Neural cell (in vitro differentiated cells): ENCODE measurements around the gene GRID1. TPM values are rescaled to one million over a fixed set of nuclear protein-coding genes. Genes with fewer than 3 reads are reported as not detected.

Source experiments
- H2AFZ ChIP-seq: fragments of 200-600, 300-800 bp; sonication (generic), shearing (Covaris generic); 2 replicates; pipeline ENCODE4 v1.6.0; 2014; ENCODE audit warnings: low read depth, mild to moderate bottlenecking, antibody characterized with exemption, low read length, moderate library complexity
- H3F3A ChIP-seq: fragments of 200-600 bp; shearing (Covaris generic); 2 replicates; pipeline ENCODE4 v1.6.1; 2016; ENCODE audit warnings: mild to moderate bottlenecking, moderate library complexity, mixed read lengths, antibody characterized with exemption, low read length; ENCODE audit not compliant: insufficient read depth, poor library complexity, severe bottlenecking
- H3K27ac ChIP-seq: fragments of 200-600, 300-800 bp; sonication (generic), shearing (Covaris generic); 2 replicates; pipeline ENCODE4 v1.5.1; 2014; ENCODE audit warnings: mild to moderate bottlenecking, low read length, moderate library complexity
- H3K27me3 ChIP-seq: fragments of 300-800, 200-600 bp; sonication (generic), shearing (Covaris generic); 2 replicates; pipeline ENCODE4 v1.6.0; 2014; ENCODE audit warnings: mild to moderate bottlenecking, low read depth, low read length, moderate library complexity; ENCODE audit not compliant: insufficient read depth
- H3K36me3 ChIP-seq: fragments of 300-800, 200-600 bp; sonication (generic), shearing (Covaris generic); 2 replicates; pipeline ENCODE4 v1.5.1; 2014; ENCODE audit warnings: mild to moderate bottlenecking, antibody characterized with exemption, low read length, moderate library complexity; ENCODE audit not compliant: insufficient read depth
- H3K4me2 ChIP-seq: fragments of 300-800, 200-600 bp; sonication (generic), shearing (Covaris generic); 2 replicates; pipeline ENCODE4 v1.6.0; 2014; ENCODE audit warnings: mild to moderate bottlenecking, low read length
- H3K4me3 ChIP-seq: fragments of 300-800, 200-600 bp; sonication (generic), shearing (Covaris generic); 2 replicates; pipeline ENCODE4 v1.5.1; 2014; ENCODE audit warnings: mild to moderate bottlenecking, low read length, moderate library complexity
- H3K79me2 ChIP-seq: fragments of 200-600 bp; shearing (Covaris generic); replicated peaks from 2 replicates; pipeline ENCODE4 v1.6.0; 2014; ENCODE audit warnings: mild to moderate bottlenecking, low read length, moderate library complexity; ENCODE audit not compliant: insufficient read depth
- H3K9ac ChIP-seq: fragments of 300-800, 200-600 bp; sonication (generic), shearing (Covaris generic); 2 replicates; pipeline ENCODE4 v1.6.1; 2016; ENCODE audit warnings: mild to moderate bottlenecking, low read length, mixed read lengths
- H3K9me2 ChIP-seq: fragments of 200-600 bp; shearing (Covaris generic); 2 replicates; pipeline ENCODE4 v1.6.1; 2016; ENCODE audit warnings: mild to moderate bottlenecking, low read length, mixed read lengths; ENCODE audit not compliant: insufficient read depth
- H3K9me3 ChIP-seq: fragments of 200-600, 300-800 bp; sonication (generic), shearing (Covaris generic); 2 replicates; pipeline ENCODE4 v1.6.1; 2016; ENCODE audit warnings: mild to moderate bottlenecking, mixed run types, low read length, moderate library complexity, mixed read lengths
- H4K20me1 ChIP-seq: fragments of 200-600 bp; shearing (Covaris generic); 2 replicates; pipeline ENCODE4 v1.6.1; 2016; ENCODE audit warnings: mild to moderate bottlenecking, mixed run types; ENCODE audit not compliant: insufficient read depth
- CTCF ChIP-seq: fragments of 450-650 bp; IDR thresholded peaks from 2 replicates; pipeline ENCODE4 v1.5.1; 2014; ENCODE audit warnings: antibody characterized with exemption, mild to moderate bottlenecking, moderate library complexity; ENCODE audit not compliant: poor library complexity, severe bottlenecking
- EP300 ChIP-seq: fragments of 450-650 bp; conservative IDR thresholded peaks from 2 replicates; pipeline ENCODE4 v1.6.1; 2014; ENCODE audit warnings: antibody characterized with exemption, mild to moderate bottlenecking, moderate library complexity; ENCODE audit not compliant: poor library complexity, severe bottlenecking
- EZH2 ChIP-seq: fragments of 200-600, 300-800 bp; shearing (Covaris generic), sonication (generic); IDR thresholded peaks from 2 replicates; pipeline ENCODE4 v1.6.1; 2014; ENCODE audit warnings: antibody characterized with exemption, low read length, borderline replicate concordance, mild to moderate bottlenecking; ENCODE audit not compliant: insufficient read depth, poor library complexity, severe bottlenecking
- MXI1 ChIP-seq: fragments of 450-650 bp; conservative IDR thresholded peaks from 2 replicates; pipeline ENCODE4 v1.6.1; 2014; ENCODE audit warnings: antibody characterized with exemption, mild to moderate bottlenecking; ENCODE audit not compliant: poor library complexity, severe bottlenecking
- POLR2AphosphoS5 ChIP-seq: IDR thresholded peaks from 2 replicates; pipeline ENCODE4 v1.6.1; 2012
- RAD21 ChIP-seq: fragments of 450-650 bp; conservative IDR thresholded peaks from 2 replicates; pipeline ENCODE4 v1.6.1; 2014; ENCODE audit warnings: antibody characterized with exemption, mild to moderate bottlenecking, moderate library complexity
- REST ChIP-seq: IDR thresholded peaks from 2 replicates; pipeline ENCODE4 v1.6.1; 2012; ENCODE audit warnings: borderline replicate concordance
- SMC3 ChIP-seq: fragments of 450-650 bp; conservative IDR thresholded peaks from 2 replicates; pipeline ENCODE4 v1.6.1; 2014; ENCODE audit warnings: antibody characterized with exemption, mild to moderate bottlenecking, moderate library complexity; ENCODE audit not compliant: poor library complexity
- TAF1 ChIP-seq: IDR thresholded peaks from 2 replicates; pipeline ENCODE4 v1.6.1; 2012; ENCODE audit warnings: low read depth
- polyA plus RNA-seq: library from polyadenylated mRNA; depleted of rRNA; stranded (reverse); fragments of >200 nt; gene quantifications from 2 replicates; pipeline ENCODE4 v1.2.3, GENCODE V29; 2014

Gene GRID1
- polyA plus RNA-seq, 1 donor from 2014 or later, result 7.3 TPM

DNA sequence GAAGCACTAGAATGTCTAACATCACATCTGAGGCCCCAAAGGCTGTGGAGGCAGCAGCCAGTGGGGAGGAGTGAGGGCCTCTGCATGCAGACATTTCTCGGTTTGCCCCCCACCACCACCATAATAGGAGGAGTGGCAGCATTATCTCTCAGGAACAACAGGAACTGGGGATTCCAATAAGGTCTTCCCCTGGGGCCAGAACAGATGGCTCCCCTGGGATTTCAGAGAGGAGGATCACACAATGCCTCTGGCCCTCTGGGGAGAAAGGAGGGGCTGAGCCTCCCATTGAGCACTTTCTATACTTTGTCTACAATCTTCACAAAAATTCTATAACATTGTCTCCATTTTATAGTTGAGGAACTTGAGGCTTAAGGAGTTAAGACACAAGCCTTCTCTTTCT lies 61.1 kb downstream of the GRID1 start:
- no peak overlapping the region for H2AFZ ChIP-seq
- no peak overlapping the region for H3K4me3 ChIP-seq
- no peaks in the 10 kb centered on the region for H3F3A ChIP-seq
- no peaks in the 10 kb centered on the region for H3K79me2 ChIP-seq
- no peaks in the 10 kb centered on the region for H4K20me1 ChIP-seq
- no peaks in the 10 kb centered on the region for H3K36me3 ChIP-seq
- H3K27me3 ChIP-seq, result no peaks in the 10 kb centered on the region
- no peak overlapping the region for H3K27ac ChIP-seq
- TF ChIP-seq EZH2 (no peak), CTCF (no peak), RAD21 (no peak), REST (no peak), TAF1 (no peak), MXI1 (no peak), EP300 (no peak), POLR2AphosphoS5 (no peak), SMC3 (no peak)
- no peak overlapping the region for H3K9ac ChIP-seq
- H3K9me2 ChIP-seq, result no peaks in the 10 kb centered on the region
- H3K9me3 ChIP-seq, result no peaks in the 10 kb centered on the region
- no peak overlapping the region for H3K4me2 ChIP-seq

DNA sequence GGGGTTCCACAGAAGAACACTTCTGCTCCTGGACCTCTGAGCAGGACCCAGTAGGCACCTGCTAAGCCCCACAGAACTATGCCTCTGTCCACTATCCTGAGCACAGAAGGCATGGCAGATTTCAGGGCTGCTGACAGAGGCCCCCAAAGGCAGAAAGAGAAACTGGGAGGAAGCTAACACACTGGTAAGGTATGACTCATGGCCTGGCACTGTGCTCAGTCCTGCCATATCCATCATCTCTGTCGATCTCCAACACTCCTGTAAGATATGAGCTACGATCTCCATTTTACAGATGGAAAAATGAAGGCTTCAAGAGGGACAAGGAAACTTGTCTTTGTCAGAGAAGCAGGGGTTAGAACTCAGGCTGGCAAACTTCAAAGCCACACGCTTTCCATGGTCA lies 62.2 kb downstream of the GRID1 start:
- no peak for TF ChIP-seq SMC3
- no peak for TF ChIP-seq EP300
- Histone ChIP-seq H3K9me2 (no peaks in the 10 kb centered on the region), H4K20me1 (no peaks in the 10 kb centered on the region), H3K27ac (no peak overlapping the region), H3K27me3 (no peaks in the 10 kb centered on the region), H3K9ac (no peak overlapping the region), H3F3A (no peaks in the 10 kb centered on the region), H3K9me3 (no peaks in the 10 kb centered on the region), H3K79me2 (no peaks in the 10 kb centered on the region), H2AFZ (no peak overlapping the region), H3K4me2 (no peak overlapping the region), H3K4me3 (no peak overlapping the region), H3K36me3 (no peaks in the 10 kb centered on the region)

GRCh38 chr10:86303626-86304025 lies 63.0 kb downstream of the GRID1 start:
- no peaks in the 10 kb centered on the region for H3K27me3 ChIP-seq
- no peak overlapping the region for H3K4me3 ChIP-seq
- no peaks in the 10 kb centered on the region for H3K9me2 ChIP-seq
- no peaks in the 10 kb centered on the region for H3K79me2 ChIP-seq
- no peaks in the 10 kb centered on the region for H4K20me1 ChIP-seq
- no peak overlapping the region for H3K27ac ChIP-seq
- TF ChIP-seq EZH2 (no peak), MXI1 (no peak)
- no peaks in the 10 kb centered on the region for H3K9me3 ChIP-seq
- no peaks in the 10 kb centered on the region for H3K36me3 ChIP-seq
- H3K9ac ChIP-seq, result no peak overlapping the region
- no peak overlapping the region for H3K4me2 ChIP-seq
- no peaks in the 10 kb centered on the region for H3F3A ChIP-seq
- H2AFZ ChIP-seq, result no peak overlapping the region
